ENCODE data around the gene PTH2. TPM values are rescaled to one million over a fixed set of nuclear protein-coding genes. Genes with fewer than 3 reads are reported as not detected.

PTH2 gene
- total and polyA plus RNA-seq, 2 donors (not counting 3 experiments of a cell fraction or from before 2014, with no cell fraction given): not detected

DNA sequence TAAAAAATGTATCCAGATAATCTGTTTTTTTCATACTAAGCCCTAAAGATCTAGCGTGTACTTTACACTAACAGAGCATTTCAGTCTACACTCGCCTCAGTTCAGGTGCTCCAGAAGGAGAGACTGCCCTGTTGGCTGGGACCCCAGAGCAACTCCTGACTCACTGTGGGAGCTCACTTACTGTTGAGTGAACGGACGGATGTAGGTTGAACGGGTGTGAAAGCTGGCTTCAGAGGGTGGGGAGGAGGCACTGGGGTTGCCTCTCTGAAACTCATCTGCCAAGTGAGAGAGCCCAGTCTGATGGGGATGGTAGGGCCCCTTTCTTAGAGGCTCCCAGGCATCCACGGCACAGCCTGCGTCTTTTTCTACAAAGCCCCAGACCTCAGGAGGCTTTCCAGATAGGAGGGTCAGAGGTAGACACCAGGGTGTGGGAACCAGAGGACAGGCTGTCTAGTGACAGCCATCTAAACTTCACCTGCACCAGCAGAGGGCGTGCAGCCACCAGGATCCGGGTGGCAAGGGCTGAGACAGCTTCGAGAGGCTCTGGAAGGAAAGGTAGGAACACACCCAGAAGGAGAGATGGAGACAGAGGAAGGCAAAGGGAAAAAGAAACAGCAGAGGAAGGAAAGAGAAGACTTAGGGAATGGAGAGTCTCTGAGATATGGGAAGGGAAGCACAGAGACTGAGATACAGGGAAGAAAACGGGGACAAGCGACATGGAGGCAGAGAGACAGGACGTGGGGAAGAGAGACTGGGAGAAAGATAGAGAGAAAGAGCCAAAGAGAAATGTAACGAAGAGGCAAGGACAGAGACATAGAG is 31.5 kb downstream of the PTH2 start:
- H3K27ac ChIP-seq (ENCODE audit: insufficient read depth, low read depth, low read length): no peak overlapping the region
- no peak overlapping the region for H3K4me3 ChIP-seq (replicated peaks in 1 of 3; ENCODE audit: insufficient read depth in 1 of 3, low read depth in 1 of 3, low read length in 3 of 3)
- FAIRE-seq (peak; percentile 91), DNase-seq (ENCODE audit: low read depth, low spot score) (peak; percentile 55)
- H3K79me2 ChIP-seq (ENCODE audit: control insufficient read depth, insufficient read depth, low read length): no peaks in the 10 kb centered on the region
- H2AFZ ChIP-seq (ENCODE audit: low read depth, low read length): no peak overlapping the region
- BruUV-seq (replicated peaks): no TSS peak
- no peaks in the 10 kb centered on the region for H3K9me3 ChIP-seq (replicated peaks; ENCODE audit: control insufficient read depth, insufficient read depth, low read length)
- dilution Hi-C loops (cut with MboI; ENCODE audit: extremely low pct_ligation_motif_present, low sequenced_read_pairs): no loop called here
- H3K9me1 ChIP-seq (replicated peaks; ENCODE audit: control insufficient read depth, extremely low read depth, insufficient read depth, low read length): no peaks in the 10 kb centered on the region
- peaks cover 0 to 2% of the 10 kb centered on the region in 2 experiments for H3K27me3 ChIP-seq (ENCODE audit: control insufficient read depth in 2 of 2, insufficient read depth in 2 of 2, low read length in 2 of 2)
- TF ChIP-seq POLR2AphosphoS5 (IDR thresholded peaks at IDR 0.05; ENCODE audit: insufficient read depth, low read depth, low read length) (no peak), FOS (IDR thresholded peaks at IDR 0.05; ENCODE audit: borderline replicate concordance, insufficient read depth, low read length) (no peak), EZH2 (IDR thresholded peaks at IDR 0.05; ENCODE audit: borderline replicate concordance, low read depth, low read length, severe bottlenecking) (no peak)
- TF ChIP-seq, protein P1, sequence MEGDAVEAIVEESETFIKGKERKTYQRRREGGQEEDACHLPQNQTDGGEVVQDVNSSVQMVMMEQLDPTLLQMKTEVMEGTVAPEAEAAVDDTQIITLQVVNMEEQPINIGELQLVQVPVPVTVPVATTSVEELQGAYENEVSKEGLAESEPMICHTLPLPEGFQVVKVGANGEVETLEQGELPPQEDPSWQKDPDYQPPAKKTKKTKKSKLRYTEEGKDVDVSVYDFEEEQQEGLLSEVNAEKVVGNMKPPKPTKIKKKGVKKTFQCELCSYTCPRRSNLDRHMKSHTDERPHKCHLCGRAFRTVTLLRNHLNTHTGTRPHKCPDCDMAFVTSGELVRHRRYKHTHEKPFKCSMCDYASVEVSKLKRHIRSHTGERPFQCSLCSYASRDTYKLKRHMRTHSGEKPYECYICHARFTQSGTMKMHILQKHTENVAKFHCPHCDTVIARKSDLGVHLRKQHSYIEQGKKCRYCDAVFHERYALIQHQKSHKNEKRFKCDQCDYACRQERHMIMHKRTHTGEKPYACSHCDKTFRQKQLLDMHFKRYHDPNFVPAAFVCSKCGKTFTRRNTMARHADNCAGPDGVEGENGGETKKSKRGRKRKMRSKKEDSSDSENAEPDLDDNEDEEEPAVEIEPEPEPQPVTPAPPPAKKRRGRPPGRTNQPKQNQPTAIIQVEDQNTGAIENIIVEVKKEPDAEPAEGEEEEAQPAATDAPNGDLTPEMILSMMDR (IDR thresholded peaks at IDR 0.05; ENCODE audit: extremely low read depth in 1 of 2, insufficient read depth in 1 of 2, low read depth in 1 of 2, low read length in 2 of 2): peak; percentile 68 to 81
- H3K9ac ChIP-seq (replicated peaks; ENCODE audit: extremely low read depth, insufficient read depth, low read length): no peak overlapping the region
- ChIA-PET POLR2A (no interaction called here), CTCF (interaction anchor here (0.6 to 1.9 kb wide), 17 partner anchors 13 to 155 kb away, joined by 3 to 11 read pairs (median 3); partner anchors contain the start of gene SLC17A7)
- no peaks in the 10 kb centered on the region for H3K36me3 ChIP-seq (ENCODE audit: control insufficient read depth in 2 of 2, extremely low read depth in 1 of 2, insufficient read depth in 2 of 2, low read length in 2 of 2)
- H3K4me2 ChIP-seq (ENCODE audit: insufficient read depth, low read length): no peak overlapping the region
- H3K4me1 ChIP-seq (ENCODE audit: control insufficient read depth, extremely low read depth, insufficient read depth, low read length): no peaks in the 10 kb centered on the region
- intact Hi-C loops (cut with micrococcal nuclease): loop anchor here (1.0 to 2.0 kb wide), 2 partner anchors 29 to 52 kb away; partner anchors contain the start of genes DKKL1 and TEAD2
- H4K20me1 ChIP-seq (replicated peaks; ENCODE audit: control insufficient read depth, extremely low read depth, insufficient read depth, low read length): no peaks in the 10 kb centered on the region
